GM12874 (cell line): Measurements from ENCODE around the gene MAPRE3.

Experiments
- CTCF ChIP-seq: IDR thresholded peaks from 2 replicates; pipeline ENCODE4 v1.5.1; 2011; ENCODE audit warnings: low read depth, mild to moderate bottlenecking, control low read depth, low read length, moderate library complexity; ENCODE audit not compliant: insufficient read depth

MAPRE3 gene

GRCh38 chr2:26988058-26988860 is 17.8 kb downstream of the MAPRE3 start:
- TF ChIP-seq CTCF, result no peak

DNA sequence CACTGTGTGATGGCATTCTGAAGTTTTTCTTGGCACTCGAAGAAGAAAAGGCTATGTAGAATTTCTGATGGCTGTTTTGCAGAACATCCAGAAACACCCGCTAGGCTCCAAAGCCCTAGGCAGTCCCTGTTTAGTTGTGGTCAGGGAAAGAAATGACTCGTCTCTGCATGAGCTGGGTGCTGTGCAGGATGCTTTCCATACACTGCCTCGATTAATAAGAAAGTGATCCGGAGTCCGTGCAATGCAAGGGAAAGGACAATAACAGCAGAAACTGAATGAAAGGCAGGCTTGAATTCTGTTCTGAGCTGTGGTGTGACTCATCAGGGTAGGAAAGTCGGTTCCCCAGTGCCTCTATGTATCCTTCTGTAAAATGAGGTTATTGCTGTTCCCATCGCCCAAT is 18.7 kb downstream of the MAPRE3 start:
- no peak for TF ChIP-seq CTCF

- no peak for TF ChIP-seq CTCF
Observed at GRCh38 chr2:26991717-26992116, 21.3 kb downstream of the MAPRE3 start.

GRCh38 chr2:26993768-26994167 is 23.3 kb downstream of the MAPRE3 start:
- no peak for TF ChIP-seq CTCF

- TF ChIP-seq CTCF, result no peak
Observed at GRCh38 chr2:26994983-26995382, 24.5 kb downstream of the MAPRE3 start.

GRCh38 chr2:26997394-26997793 is 27.0 kb downstream of the MAPRE3 start:
- TF ChIP-seq CTCF, result no peak

DNA sequence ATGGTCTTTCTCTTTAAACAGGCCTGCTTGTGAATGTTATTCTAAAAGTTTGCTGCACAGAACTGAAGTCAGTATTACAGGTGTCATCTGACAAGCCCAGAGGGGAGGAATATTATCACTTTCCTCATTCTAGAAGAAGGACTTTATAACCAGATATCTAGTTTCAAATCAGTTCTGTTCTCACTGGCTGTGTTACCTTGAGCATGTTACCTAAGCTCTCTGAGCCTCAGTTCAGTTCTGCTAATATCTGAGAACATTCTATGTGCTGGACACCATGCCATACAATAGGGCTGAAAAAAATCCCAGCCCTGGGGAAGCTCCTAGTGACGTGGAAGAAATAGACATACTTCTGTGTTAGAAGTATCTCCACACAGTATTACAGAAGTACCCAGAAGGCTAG is 27.9 kb downstream of the MAPRE3 start:
- no peak for TF ChIP-seq CTCF
